CD4-positive, alpha-beta T cell (primary cell): ENCODE results near the gene CCNA1. TPM values are rescaled to one million over a fixed set of nuclear protein-coding genes. Genes with fewer than 3 reads are reported as not detected.
A peak's percentile ranks its signal among the peaks of the same experiment; 100 is the strongest.

Experiments
- ATAC-seq: fragments of 200-7000 bp; cut with Tn5 transposase; one replicate; pipeline ENCODE4 v1.10.0; 2022; ENCODE audit warnings: mild to moderate bottlenecking; ENCODE audit not compliant: poor library complexity
- CTCF ChIA-PET: fragments of 350-600 bp; sonication (Branson Sonifier 250); formaldehyde crosslinking; loops from one replicate; lab custom pipeline; 2021; ENCODE audit warnings: antibody characterized with exemption, inconsistent platforms; lab: Charles Lee
- POLR2A ChIA-PET: fragments of 350-600 bp; sonication (Branson Sonifier 250); formaldehyde crosslinking; loops from one replicate; lab custom pipeline; 2021; ENCODE audit warnings: antibody characterized with exemption, inconsistent platforms; lab: Charles Lee
- DNase-seq, 14 experiments: peaks; one replicate each; pipeline ENCODE4 v3.0.0-alpha.2; 2013 to 2020; ENCODE audit warnings: mixed read lengths in 2 of 14
- H3K27ac ChIP-seq, 2 donors: one replicate each; pipeline versions ENCODE4 v1.5.1 to v1.7.0; 2013; ENCODE audit warnings: low read length in 2 of 2, low read depth in 1 of 2, mild to moderate bottlenecking in 1 of 2
- H3K27me3 ChIP-seq, 2 experiments: 1 replicate in 1 of 2; 2 replicates in 1 of 2; pipeline versions ENCODE4 v1.6.1 to v1.7.0; 2013; ENCODE audit warnings: low read length in 2 of 2, control low read depth in 1 of 2, mild to moderate bottlenecking in 1 of 2, moderate library complexity in 1 of 2; ENCODE audit not compliant: insufficient read depth in 2 of 2, control insufficient read depth in 1 of 2
- H3K36me3 ChIP-seq: one replicate; pipeline ENCODE4 v1.6.1; 2013; ENCODE audit warnings: low read length, control low read depth; ENCODE audit not compliant: insufficient read depth
- H3K4me1 ChIP-seq: one replicate; pipeline ENCODE4 v1.6.1; 2013; ENCODE audit warnings: low read length, control low read depth; ENCODE audit not compliant: insufficient read depth
- H3K4me3 ChIP-seq: one replicate; pipeline ENCODE4 v1.5.1; 2013; ENCODE audit warnings: mild to moderate bottlenecking, low read length, moderate library complexity
- H3K9me3 ChIP-seq, 2 experiments: 1 replicate in 1 of 2; 2 replicates in 1 of 2; pipeline versions ENCODE4 v1.6.1 to v1.7.0; 2013; ENCODE audit warnings: low read length in 2 of 2, mild to moderate bottlenecking in 2 of 2, control low read depth in 1 of 2, moderate library complexity in 1 of 2; ENCODE audit not compliant: control insufficient read depth in 1 of 2, insufficient read depth in 1 of 2
- H3K27ac Mint-ChIP-seq: one replicate; pipeline ENCODE4 v1.8.0; 2020; ENCODE audit warnings: mixed read lengths
- H3K27me3 Mint-ChIP-seq: one replicate; pipeline ENCODE4 v1.8.0; 2021; ENCODE audit warnings: mixed read lengths
- H3K36me3 Mint-ChIP-seq: one replicate; pipeline ENCODE4 v1.8.0; 2021; ENCODE audit warnings: low read depth, mixed read lengths
- H3K4me1 Mint-ChIP-seq: one replicate; pipeline ENCODE4 v1.8.0; 2021; ENCODE audit warnings: low read depth, mixed read lengths
- H3K4me3 Mint-ChIP-seq: one replicate; pipeline ENCODE4 v1.8.0; 2020; ENCODE audit warnings: mild to moderate bottlenecking, mixed read lengths
- H3K9me3 Mint-ChIP-seq: one replicate; pipeline ENCODE4 v1.8.0; 2020; ENCODE audit warnings: mixed read lengths
- intact Hi-C, 2 experiments: fragments of 100-400 bp; cut with DNase I in 1 of 2; cut with micrococcal nuclease in 1 of 2; formaldehyde crosslinking; loops; one replicate each; pipeline versions ENCODE4 v1.15.1 to v1.9.0; 2023 to 2025; cut with DNase I, micrococcal nuclease
- total RNA-seq, 174 experiments: library from RNA in 2 of 174; stranded (reverse) in 2 of 174; gene quantifications; one replicate each; pipeline ENCODE4 v1.2.3 and lab custom pipeline; 2021 to 2026
- TF ChIP-seq, protein P1 (sequence below): fragments of 200-600 bp; IDR thresholded peaks from one replicate; pipeline ENCODE4 v1.8.0; 2022; ENCODE audit warnings: antibody characterized with exemption, mild to moderate bottlenecking

Gene CCNA1
- total RNA-seq, 2 experiments from 2014 or later = not detected

DNA sequence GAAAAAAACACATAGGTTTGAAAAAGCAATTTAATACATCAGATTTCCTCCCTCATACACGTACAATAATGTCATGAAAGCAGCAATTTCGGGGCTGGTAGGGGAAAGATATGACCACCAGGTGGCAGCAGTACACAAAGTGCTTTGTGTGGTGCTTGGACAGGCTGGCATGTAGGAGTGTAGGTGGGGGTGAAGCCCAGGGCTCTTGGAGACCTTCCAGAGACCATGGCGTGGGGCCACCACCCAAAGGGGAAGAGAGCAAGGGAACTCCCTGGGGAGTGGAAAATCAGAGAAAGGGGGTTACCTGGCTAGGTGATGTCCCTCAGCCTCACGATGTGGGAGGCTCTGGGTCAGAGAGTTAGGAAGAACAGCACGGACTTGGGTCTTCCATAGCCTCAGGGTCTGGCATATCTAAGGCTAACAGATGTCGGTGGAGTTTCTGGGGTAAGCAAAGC lies 11.8 kb upstream of the CCNA1 start:
- H3K36me3 Mint-ChIP-seq = no peaks in the 10 kb centered on the region
- Histone ChIP-seq H3K27ac (no peak overlapping the region), H3K27me3 (peaks cover 0 to 14% of the 10 kb centered on the region in 2 experiments), H3K4me1 (no peaks in the 10 kb centered on the region), H3K9me3 (no peaks in the 10 kb centered on the region), H3K36me3 (no peaks in the 10 kb centered on the region), H3K4me3 (no peak overlapping the region)
- TF ChIP-seq, protein P1, sequence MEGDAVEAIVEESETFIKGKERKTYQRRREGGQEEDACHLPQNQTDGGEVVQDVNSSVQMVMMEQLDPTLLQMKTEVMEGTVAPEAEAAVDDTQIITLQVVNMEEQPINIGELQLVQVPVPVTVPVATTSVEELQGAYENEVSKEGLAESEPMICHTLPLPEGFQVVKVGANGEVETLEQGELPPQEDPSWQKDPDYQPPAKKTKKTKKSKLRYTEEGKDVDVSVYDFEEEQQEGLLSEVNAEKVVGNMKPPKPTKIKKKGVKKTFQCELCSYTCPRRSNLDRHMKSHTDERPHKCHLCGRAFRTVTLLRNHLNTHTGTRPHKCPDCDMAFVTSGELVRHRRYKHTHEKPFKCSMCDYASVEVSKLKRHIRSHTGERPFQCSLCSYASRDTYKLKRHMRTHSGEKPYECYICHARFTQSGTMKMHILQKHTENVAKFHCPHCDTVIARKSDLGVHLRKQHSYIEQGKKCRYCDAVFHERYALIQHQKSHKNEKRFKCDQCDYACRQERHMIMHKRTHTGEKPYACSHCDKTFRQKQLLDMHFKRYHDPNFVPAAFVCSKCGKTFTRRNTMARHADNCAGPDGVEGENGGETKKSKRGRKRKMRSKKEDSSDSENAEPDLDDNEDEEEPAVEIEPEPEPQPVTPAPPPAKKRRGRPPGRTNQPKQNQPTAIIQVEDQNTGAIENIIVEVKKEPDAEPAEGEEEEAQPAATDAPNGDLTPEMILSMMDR = peak; percentile 72
- DNase-seq (peak; percentile 28 to 72 (median 38)), ATAC-seq (peak; percentile 56)
- peaks cover 3% of the 10 kb centered on the region for H3K9me3 Mint-ChIP-seq
- peaks cover 62% of the 10 kb centered on the region for H3K27me3 Mint-ChIP-seq
- no peak overlapping the region for H3K4me3 Mint-ChIP-seq
- no peak overlapping the region for H3K27ac Mint-ChIP-seq
- ChIA-PET POLR2A (no interaction called here), CTCF (no interaction called here)
- intact Hi-C loops = loop anchor here (5.0 to 10.0 kb wide), 3 partner anchors 567 to 654 kb away; no protein-coding TSS in a partner anchor
- no peaks in the 10 kb centered on the region for H3K4me1 Mint-ChIP-seq

DNA sequence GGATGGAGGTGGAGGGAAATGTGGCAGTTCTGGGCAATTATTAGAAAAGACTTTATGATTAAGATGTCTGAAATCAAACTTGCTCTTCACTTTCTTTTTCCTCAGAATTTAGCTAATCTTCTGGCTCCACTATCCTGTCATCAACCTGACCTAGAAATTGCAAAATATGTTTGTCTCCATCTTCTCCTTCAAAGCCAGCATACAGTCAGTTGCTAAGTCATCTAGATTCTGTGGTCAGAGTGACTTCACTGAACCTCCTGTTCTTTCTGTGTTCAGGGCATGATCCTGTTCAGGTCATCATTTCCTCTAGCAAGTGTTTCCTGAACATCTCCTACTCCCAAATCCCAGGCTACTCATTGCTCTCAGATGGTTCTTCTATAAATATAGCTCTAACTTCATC lies 10.8 kb upstream of the CCNA1 start:
- ATAC-seq (no peak), DNase-seq (no peak)
- H3K4me1 Mint-ChIP-seq = no peaks in the 10 kb centered on the region
- Histone ChIP-seq H3K27ac (no peak overlapping the region), H3K36me3 (no peaks in the 10 kb centered on the region), H3K27me3 (peaks cover 2 to 14% of the 10 kb centered on the region in 2 experiments), H3K4me3 (no peak overlapping the region), H3K9me3 (no peaks in the 10 kb centered on the region), H3K4me1 (no peaks in the 10 kb centered on the region)
- ChIA-PET POLR2A (no interaction called here), CTCF (no interaction called here)
- no peaks in the 10 kb centered on the region for H3K36me3 Mint-ChIP-seq
- H3K27me3 Mint-ChIP-seq = peaks cover 62% of the 10 kb centered on the region
- no peak overlapping the region for H3K27ac Mint-ChIP-seq
- TF ChIP-seq, protein P1 = no peak
- H3K4me3 Mint-ChIP-seq = no peak overlapping the region
- intact Hi-C loops = loop anchor here (5.0 to 10.0 kb wide), 3 partner anchors 566 to 653 kb away; no protein-coding TSS in a partner anchor
- H3K9me3 Mint-ChIP-seq = peaks cover 3% of the 10 kb centered on the region

DNA sequence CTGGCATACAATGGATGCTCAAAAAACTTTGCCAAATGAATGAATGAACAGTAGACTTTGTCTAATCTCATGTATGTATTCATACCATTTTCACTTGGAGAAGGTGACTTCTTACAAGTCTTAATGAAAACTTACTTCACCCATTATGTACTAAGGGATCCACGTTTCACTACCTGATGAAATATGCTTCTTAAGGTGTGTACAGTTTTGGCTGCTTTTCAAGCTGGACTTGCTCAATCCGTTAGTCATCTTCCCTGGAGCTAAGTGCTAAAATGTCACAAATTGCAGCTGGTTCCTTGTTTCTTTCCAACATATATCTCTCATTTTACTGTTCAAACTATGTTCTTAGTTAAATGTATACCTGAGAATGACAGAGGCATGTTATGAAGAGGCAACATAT lies 4.2 kb upstream of the CCNA1 start:
- ChIA-PET POLR2A (no interaction called here), CTCF (no interaction called here)
- H3K36me3 Mint-ChIP-seq = no peaks in the 10 kb centered on the region
- TF ChIP-seq, protein P1 = no peak
- H3K27me3 Mint-ChIP-seq = peaks cover 70% of the 10 kb centered on the region
- H3K27ac Mint-ChIP-seq = no peak overlapping the region
- peaks cover 14% of the 10 kb centered on the region for H3K4me1 Mint-ChIP-seq
- peaks cover 3% of the 10 kb centered on the region for H3K9me3 Mint-ChIP-seq
- Histone ChIP-seq H3K27me3 (peaks cover 22 to 33% of the 10 kb centered on the region in 2 experiments), H3K4me3 (no peak overlapping the region), H3K36me3 (no peaks in the 10 kb centered on the region), H3K9me3 (peaks cover 0 to 13% of the 10 kb centered on the region in 2 experiments), H3K27ac (no peak overlapping the region), H3K4me1 (peaks cover 14% of the 10 kb centered on the region)
- DNase-seq (no peak), ATAC-seq (no peak)
- intact Hi-C loops = loop anchor here in 1 of 2 experiments (10.0 kb wide), 1 partner anchor 647 kb away; no protein-coding TSS in a partner anchor
- H3K4me3 Mint-ChIP-seq = no peak overlapping the region
